Gastroesophageal sphincter (tissue), 3 donors: ENCODE data around the gene VPS39.

Experiments
- POLR2A ChIP-seq, 2 donors: fragments of 450-650 bp; IDR thresholded peaks; one replicate each; pipeline ENCODE4 v1.6.1; 2017; ENCODE audit warnings: antibody characterized with exemption in 2 of 2, mild to moderate bottlenecking in 2 of 2, moderate library complexity in 1 of 2
- POLR2AphosphoS5 ChIP-seq: sonication (generic); formaldehyde crosslinking; IDR thresholded peaks from one replicate; pipeline ENCODE4 v1.6.1; 2017; ENCODE audit warnings: antibody characterized with exemption
- TF ChIP-seq, protein P1 (sequence below), 4 experiments: fragments of 200-600 bp in 2 of 4; fragments of 450-650 bp in 2 of 4; sonication (generic) in 1 of 4; IDR thresholded peaks; one replicate each; pipeline ENCODE4 v1.5.1; 2017 to 2019; ENCODE audit warnings: antibody characterized with exemption in 4 of 4, mild to moderate bottlenecking in 2 of 4, moderate library complexity in 2 of 4

DNA sequence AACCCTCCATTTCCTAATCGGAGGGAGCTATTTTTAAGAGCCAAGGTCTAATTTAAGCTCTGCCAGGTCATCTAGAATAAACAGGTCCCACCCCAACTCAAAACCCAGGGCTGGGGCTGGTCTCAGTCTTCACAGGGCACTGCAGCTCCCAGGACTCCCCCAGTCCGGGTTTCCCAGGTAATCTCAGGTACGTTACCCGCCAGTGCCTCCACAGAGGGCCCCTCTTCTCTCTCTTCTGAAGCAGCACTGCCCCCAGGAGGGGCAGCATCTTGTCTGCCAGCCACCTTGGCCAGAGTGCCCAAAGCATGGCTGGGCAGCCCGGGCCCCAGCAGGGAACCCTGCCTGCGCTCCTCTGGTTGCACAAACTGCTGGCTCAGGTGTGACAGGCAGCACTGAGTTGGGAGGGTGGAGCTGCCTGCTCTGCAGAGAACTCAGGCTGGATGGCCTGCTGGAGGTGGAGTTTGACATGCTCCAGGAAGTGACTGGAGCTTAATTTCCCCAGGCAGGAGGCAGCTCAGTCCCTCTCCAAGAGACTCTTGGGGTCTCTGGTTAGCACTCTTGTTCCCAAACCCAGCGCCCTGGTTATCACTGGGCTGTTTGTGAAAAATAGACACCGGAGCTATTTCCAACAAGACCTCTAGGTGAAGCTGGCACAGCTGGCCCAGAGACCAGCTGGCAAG, 51.7 kb downstream of the VPS39 start, which contains the start of gene PLA2G4F:
- TF ChIP-seq, protein P1, sequence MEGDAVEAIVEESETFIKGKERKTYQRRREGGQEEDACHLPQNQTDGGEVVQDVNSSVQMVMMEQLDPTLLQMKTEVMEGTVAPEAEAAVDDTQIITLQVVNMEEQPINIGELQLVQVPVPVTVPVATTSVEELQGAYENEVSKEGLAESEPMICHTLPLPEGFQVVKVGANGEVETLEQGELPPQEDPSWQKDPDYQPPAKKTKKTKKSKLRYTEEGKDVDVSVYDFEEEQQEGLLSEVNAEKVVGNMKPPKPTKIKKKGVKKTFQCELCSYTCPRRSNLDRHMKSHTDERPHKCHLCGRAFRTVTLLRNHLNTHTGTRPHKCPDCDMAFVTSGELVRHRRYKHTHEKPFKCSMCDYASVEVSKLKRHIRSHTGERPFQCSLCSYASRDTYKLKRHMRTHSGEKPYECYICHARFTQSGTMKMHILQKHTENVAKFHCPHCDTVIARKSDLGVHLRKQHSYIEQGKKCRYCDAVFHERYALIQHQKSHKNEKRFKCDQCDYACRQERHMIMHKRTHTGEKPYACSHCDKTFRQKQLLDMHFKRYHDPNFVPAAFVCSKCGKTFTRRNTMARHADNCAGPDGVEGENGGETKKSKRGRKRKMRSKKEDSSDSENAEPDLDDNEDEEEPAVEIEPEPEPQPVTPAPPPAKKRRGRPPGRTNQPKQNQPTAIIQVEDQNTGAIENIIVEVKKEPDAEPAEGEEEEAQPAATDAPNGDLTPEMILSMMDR (IDR thresholded peaks at IDR 0.05), result no peak
- TF ChIP-seq POLR2AphosphoS5, result no peak
- TF ChIP-seq POLR2A (IDR thresholded peaks at IDR 0.05), result no peak
